ENCODE data around the gene PRKCE. TPM values are rescaled to one million over a fixed set of nuclear protein-coding genes. Genes with fewer than 3 reads are reported as not detected.

Gene PRKCE
- polyA plus RNA-seq, 1 of the 3 experiments (the other 2 are of a cell fraction), result 16.3 TPM

- Histone ChIP-seq H3K4me3 (ENCODE audit: low read depth in 2 of 2, low read length in 1 of 2) (no peak overlapping the region), H3K27ac (ENCODE audit: low read depth in 2 of 2, low read length in 1 of 2) (no peak overlapping the region), H3K9me2 (no peaks in the 10 kb centered on the region), H3F3A (replicated peaks; ENCODE audit: insufficient read depth) (no peaks in the 10 kb centered on the region), H3K4me1 (ENCODE audit: control insufficient read depth in 1 of 2, insufficient read depth in 2 of 2, low read depth in 1 of 2, low read length in 1 of 2) (peaks cover 15 to 17% of the 10 kb centered on the region in 2 experiments; a peak in 3 of 4 replicates), H3K4me2 (no peak overlapping the region), H3K79me2 (ENCODE audit: insufficient read depth) (no peaks in the 10 kb centered on the region), H3K36me3 (replicated peaks in 1 of 2; ENCODE audit: control insufficient read depth in 1 of 2, insufficient read depth in 2 of 2, low read length in 1 of 2) (peaks cover 0 to 8% of the 10 kb centered on the region in 2 experiments), H4K20me1 (ENCODE audit: insufficient read depth) (no peaks in the 10 kb centered on the region), H2AFZ (ENCODE audit: low read depth) (no peak overlapping the region), H3K27me3 (ENCODE audit: insufficient read depth) (no peaks in the 10 kb centered on the region), H3K9me3 (no peaks in the 10 kb centered on the region), H3K9ac (no peak overlapping the region)
- CTCF ChIA-PET, result interaction anchor here (1.6 kb wide), 1 partner anchor 10 kb away, joined by 8 read pairs; no protein-coding TSS in a partner anchor
- 98% methylated on average over 4 of the region's 4 CpGs for WGBS (ENCODE audit: low lambda C conversion rate)
- POLR2A ChIA-PET, result no interaction called here
- no peak for DNase-seq
- TF ChIP-seq EP300 (IDR thresholded peaks at IDR 0.05; ENCODE audit: borderline replicate concordance in 1 of 2, low read depth in 1 of 2, low read length in 1 of 2), result no peak
- no peak for TF ChIP-seq ELF1 (IDR thresholded peaks at IDR 0.05)
- no peak for TF ChIP-seq REST (IDR thresholded peaks at IDR 0.05; ENCODE audit: low read depth, low read length)
- no peak for TF ChIP-seq EZH2phosphoT487 (IDR thresholded peaks at IDR 0.05; ENCODE audit: borderline replicate concordance, low read depth)
- TF ChIP-seq POLR2AphosphoS5 (IDR thresholded peaks at IDR 0.05; ENCODE audit: low read depth, low read length), result no peak
- TF ChIP-seq USF2 (IDR thresholded peaks at IDR 0.05; ENCODE audit: borderline replicate concordance, low read depth, low read length), result no peak
- no peak for TF ChIP-seq CTCF (IDR thresholded peaks at IDR 0.05)
- TF ChIP-seq FOXM1 (IDR thresholded peaks at IDR 0.05; ENCODE audit: low read depth), result no peak
- no peak for TF ChIP-seq MEF2A (IDR thresholded peaks at IDR 0.05; ENCODE audit: borderline replicate concordance, low read depth)
- TF ChIP-seq MXI1 (IDR thresholded peaks at IDR 0.05; ENCODE audit: low read depth, low read length), result no peak
- TF ChIP-seq ZBTB33 (IDR thresholded peaks at IDR 0.05; ENCODE audit: borderline replicate concordance, low read depth), result no peak
- TF ChIP-seq NFIC (IDR thresholded peaks at IDR 0.05; ENCODE audit: borderline replicate concordance), result no peak
Observed at GRCh38 chr2:46130511-46130910, 479.0 kb downstream of the PRKCE start.

Measured in SK-N-SH (cell line).